HS-5 (cell line): ENCODE data around the gene PFKL.
"Not testable (repeated sequence)": the region's sequence is repeated elsewhere in the genome, so short reads cannot be mapped to it uniquely, and the experiment has no call there.

ENCODE experiments used
- DNase-seq: peaks from one replicate; pipeline ENCODE4 v3.0.0-alpha.2; 2012; ENCODE audit warnings: low read depth

Gene PFKL

GRCh38 chr21:44295163-44295573 is 4.7 kb upstream of the PFKL start:
- DNase-seq: no peak

GRCh38 chr21:44295646-44296045 is 4.2 kb upstream of the PFKL start:
- no peak for DNase-seq

- DNase-seq: no peak
These were observed 3.7 kb upstream of the PFKL start for GRCh38 chr21:44296103-44296519.

DNA sequence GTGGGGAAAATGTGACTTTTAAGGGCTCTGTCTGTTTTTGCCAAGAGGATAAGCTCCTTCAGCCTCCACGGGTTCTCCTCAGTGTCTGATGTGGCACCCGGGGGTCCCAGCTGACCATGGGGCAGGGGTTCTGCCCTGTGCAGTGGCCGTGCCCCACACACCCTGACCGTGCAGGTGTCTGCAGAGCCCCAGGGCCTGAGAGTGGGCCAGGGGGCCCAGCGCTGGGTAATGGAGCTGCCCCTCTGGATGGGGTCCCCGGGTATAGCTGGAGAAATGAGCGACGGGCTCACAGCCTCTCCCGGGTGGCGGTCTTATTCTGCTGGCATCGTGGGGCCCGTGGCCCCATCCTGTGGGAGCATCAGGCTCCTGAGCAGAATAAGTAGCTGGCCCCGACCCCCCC is 2.9 kb upstream of the PFKL start:
- DNase-seq: no peak

DNA sequence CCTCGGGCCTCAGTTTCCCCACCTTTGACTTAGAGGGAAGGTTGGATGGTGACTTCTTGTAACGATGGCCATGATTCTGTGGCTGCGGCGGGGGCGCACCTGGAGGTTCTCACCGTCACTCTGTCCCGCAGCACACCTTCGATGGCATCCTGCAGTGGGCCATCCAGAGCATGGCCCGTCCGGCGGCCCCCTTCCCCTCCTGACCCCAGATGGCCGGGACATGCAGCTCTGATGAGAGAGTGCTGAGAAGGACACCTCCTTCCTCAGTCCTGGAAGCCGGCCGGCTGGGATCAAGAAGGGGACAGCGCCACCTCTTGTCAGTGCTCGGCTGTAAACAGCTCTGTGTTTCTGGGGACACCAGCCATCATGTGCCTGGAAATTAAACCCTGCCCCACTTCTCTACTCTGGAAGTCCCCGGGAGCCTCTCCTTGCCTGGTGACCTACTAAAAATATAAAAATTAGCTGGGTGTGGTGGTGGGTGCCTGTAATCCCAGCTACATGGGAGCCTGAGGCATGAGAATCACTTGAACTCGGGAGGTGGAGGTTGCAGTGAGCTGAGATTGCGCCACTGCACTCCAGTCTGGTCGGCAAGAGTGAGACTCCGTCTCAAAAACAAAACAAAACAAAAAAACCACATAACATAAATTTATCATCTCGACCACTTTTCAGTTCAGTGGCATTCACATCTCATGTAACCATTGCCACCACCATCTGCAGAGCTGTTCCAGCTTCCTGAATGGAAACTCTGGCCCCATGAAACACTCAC is 2.1 kb upstream of the PFKL start:
- DNase-seq: peak; percentile 25

- no peak for DNase-seq
These were observed 1.6 kb upstream of the PFKL start for GRCh38 chr21:44298301-44298700.

GRCh38 chr21:44299085-44299457 is 782 bp upstream of the PFKL start:
- DNase-seq: peak; percentile 16

DNA sequence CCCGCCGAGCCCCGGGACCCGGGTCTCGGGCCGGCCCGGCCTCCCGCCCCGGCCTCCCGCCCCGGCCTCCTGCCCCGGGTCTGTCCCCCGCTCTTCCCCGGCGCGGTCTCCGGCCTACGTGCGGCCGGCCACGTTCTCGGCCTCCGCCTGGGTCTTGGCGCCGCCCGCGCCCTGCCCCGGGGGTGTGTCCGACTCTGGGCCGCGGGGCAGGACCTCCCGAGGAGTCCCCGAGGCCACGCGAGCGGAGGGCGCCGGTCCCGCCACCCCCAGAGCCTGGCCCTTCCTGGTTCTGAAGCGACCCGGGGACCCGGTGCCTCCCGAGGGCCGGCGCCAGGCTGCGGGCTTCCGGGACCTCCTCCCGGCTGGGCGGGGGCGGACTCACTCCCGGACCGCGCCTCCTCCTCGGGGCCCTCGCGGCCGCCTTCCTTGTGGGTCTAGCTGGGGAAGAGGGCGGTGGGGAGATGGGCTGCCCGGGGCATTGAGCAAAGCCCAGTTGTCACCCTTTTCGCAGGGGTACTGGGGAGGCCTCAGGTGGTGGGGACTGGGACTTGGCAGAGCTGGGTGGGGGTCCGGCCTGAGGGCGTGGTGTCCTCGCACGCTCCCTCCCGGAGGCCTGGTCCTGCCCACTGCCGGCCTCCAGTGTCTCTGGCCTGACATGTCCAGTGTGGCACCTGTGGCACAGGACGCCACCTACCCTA is 558 bp downstream of the PFKL start:
- DNase-seq: peak; percentile 10

DNA sequence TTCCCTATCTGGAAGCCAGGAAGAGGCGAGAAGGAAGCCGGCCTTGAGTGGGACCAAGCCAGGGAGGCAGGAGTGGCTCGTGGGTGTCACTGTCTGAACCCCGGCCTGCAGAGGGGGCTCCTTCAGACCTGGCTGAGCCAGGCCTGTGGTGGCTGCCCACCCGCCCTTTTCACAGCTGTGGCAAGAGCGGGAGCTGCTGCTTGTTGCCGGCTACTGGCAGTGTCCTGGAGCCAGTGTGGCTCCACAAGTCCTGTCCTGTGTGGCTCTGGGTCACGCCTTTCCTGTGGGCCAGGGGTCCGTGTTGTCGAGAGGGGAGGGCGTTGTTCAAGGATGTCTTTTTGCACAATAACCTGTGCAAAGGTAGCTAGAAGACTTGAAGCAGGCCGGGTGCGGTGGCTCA is 1.3 kb downstream of the PFKL start:
- no peak for DNase-seq

DNA sequence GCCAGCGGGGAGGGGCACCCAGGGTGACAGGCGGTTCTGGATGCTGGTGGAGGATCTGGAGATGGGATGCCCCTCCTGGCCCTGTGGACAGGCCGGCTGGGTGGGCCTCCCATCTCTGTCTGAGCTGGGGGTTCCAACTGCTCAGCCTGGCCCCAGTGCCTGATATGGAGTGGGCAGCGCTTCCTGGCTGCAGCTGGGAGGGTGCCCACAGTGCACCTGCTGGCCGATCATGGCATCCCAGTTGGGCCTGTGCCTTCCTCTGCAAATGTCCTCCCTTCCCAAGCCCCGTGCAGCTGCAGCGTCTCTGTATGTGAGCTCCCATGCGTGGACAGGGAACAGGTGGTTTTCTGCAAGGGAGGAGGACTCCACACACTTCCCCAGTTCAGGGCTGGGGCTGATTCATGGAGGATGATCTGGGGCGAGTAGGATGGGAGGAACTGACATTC is 2.1 kb downstream of the PFKL start:
- no peak for DNase-seq

DNA sequence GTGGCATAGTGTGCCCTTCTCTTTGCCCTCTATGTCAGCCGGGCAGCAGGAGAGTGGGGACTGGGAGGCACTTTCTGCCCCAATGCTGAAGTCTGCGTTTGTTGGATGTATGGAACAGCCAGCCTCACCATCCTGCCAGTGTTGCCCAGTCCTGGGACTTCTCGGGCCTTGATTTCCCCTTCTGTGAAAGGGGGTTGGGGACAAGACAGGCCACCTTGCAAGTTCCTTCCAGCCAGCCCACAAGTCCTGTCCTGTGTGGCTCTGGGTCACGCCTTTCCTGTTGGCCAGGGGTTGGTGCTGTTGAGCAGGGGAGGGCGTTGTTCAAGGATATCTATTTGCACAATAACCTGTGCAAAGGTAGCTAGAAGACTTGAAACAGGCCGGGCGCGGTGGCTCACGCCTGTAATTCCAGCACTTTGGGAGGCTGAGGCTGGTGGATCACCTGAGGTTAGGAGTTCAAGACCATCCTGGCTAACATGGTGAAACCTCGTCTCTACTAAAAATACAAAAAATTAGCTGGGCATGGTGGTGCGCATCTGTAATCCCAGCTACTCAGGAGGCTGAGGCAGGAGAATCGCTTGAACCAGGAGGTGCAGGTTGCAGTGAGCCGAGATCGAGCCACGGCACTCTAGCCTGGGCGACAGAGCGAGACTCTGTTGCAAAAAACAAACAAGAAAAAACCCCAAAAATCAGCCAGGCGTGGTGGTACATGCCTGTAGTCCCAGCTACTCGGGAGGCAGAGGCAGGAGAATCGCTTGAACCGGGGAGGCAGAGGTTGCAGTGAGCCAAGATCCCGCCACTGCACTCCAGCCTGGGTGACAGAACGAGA is 2.9 kb downstream of the PFKL start:
- not testable (repeated sequence) for DNase-seq

DNA sequence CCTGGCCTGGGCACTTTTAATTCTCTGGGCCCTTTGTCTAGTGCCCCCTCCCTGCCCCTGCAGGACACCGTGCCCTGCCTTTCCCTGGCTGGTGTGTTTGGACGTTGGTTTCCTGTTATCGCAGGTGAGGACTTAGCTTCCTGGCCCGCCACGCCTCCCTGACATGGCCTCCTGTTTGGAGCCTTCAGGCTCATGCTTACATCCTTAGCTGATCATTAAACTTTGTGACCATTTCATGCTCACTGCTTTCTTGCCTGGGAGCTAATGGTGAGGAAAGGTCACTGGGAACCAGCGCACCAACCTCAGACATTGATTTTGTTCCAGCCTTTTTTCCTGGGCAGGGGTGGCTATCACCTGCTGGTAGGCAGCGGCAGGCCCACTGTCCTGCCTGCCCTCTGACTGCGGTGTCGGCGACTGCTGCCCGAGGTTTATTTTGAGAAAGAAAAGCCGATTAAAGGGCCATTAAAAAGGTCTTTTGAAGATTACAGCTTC is 3.7 kb downstream of the PFKL start:
- DNase-seq: no peak

DNA sequence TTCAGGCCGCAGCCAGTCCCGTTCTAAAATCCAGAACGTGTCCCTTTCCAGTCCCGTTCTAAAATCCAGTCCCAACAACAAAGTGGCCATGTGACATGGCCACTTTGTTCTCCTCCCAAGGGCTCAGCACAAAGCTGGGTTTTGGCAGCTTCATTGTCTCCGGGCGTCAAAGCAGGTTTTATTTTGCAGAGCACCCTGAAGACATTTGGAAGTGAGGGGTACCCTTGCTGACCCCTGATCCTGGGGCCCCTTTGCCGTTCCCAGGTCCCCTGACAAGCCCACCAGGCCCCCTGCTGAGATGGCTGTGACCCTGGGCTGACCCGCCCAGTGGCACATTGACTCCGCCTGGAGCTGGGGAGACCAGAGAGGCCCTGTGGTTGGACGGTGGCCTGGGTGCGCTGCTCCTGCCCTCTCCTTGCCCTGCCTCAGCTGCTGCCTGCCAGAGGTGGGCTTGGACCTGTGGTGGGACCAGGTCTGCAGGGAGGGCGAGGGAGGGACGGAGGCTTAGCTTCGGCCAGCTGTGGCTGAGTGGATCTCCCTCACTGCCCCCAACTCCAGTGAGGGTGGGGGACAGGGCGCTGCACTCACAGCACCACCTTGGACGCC is 4.3 kb downstream of the PFKL start:
- no peak for DNase-seq

GRCh38 chr21:44304877-44305293 is 5.0 kb downstream of the PFKL start:
- DNase-seq: no peak

- no peak for DNase-seq
These were observed 5.8 kb downstream of the PFKL start for GRCh38 chr21:44305691-44306090.

- no peak for DNase-seq
These were observed 7.3 kb downstream of the PFKL start for GRCh38 chr21:44306936-44307704.

DNA sequence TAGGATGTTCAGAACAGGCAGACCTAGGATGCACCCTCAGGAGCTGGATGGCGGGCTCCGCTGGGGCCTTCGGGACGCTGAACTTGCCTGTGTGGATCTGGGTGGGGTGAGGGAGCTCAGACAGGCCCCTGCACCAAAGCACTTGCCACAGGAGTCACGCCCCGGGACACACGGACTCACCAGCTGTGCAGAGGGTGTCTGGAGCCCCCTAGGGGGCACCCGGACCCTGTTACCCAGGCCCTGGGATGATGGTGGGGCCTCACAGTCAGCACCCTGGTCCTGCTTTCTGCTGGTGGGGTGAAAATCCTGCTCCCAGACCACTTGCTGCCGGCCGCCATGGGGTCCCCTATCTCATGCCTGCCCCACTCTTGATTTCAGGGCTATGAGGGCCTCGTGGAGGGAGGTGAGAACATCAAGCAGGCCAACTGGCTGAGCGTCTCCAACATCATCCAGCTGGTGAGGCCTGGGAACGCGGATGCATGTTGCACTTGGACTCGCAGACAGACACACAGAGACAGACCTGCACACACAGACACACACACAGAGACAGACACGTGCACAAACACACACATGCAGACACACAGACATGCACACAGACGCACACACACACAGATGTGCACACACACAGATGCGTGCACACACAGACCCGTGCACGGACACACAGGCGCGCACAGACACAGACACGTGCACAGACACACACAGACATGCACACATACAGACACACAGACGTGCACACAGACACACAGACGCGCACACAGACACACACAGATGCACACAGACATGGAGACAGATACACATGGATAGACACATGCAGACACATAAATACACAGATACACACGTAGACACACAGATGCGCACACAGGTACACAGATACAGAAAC is 11.0 kb downstream of the PFKL start:
- no peak for DNase-seq

GRCh38 chr21:44312089-44312488 is 12.2 kb downstream of the PFKL start:
- no peak for DNase-seq

- DNase-seq: no peak
These were observed 12.9 kb downstream of the PFKL start for GRCh38 chr21:44312716-44313115.

- DNase-seq: no peak
These were observed 13.6 kb downstream of the PFKL start for GRCh38 chr21:44313451-44313850.
